ENCODE results near the gene NTSR1.

NTSR1 gene

DNA sequence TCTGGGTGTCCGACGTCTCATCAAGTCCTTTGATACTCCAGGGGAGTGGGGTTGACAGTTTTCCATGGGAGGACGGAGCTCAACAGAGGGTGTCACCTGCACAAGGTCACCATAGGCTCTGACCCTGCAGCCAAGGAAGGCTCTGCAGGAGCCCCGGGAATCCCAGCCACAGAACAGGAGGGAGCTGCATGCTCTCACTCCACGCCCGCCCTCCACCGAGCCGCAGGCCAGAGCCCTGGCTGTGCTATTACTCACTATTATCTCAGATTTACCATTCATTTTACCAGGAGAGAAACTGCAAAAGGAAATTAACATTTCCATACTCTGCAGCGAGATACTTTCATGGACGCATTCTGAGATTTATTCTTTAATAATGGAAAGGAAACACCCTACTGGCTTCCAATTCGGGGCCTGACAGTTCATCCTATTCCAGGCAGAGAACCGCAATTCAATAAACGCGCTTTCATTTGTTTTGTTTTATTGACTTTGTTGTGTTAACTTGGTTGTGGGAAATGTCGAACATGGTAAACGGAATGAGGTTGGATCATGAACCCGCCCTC is 18.3 kb upstream of the NTSR1 start:
- no peak for DNase-seq (ENCODE audit: extremely low read depth, low read depth)
- TF ChIP-seq, protein P1, sequence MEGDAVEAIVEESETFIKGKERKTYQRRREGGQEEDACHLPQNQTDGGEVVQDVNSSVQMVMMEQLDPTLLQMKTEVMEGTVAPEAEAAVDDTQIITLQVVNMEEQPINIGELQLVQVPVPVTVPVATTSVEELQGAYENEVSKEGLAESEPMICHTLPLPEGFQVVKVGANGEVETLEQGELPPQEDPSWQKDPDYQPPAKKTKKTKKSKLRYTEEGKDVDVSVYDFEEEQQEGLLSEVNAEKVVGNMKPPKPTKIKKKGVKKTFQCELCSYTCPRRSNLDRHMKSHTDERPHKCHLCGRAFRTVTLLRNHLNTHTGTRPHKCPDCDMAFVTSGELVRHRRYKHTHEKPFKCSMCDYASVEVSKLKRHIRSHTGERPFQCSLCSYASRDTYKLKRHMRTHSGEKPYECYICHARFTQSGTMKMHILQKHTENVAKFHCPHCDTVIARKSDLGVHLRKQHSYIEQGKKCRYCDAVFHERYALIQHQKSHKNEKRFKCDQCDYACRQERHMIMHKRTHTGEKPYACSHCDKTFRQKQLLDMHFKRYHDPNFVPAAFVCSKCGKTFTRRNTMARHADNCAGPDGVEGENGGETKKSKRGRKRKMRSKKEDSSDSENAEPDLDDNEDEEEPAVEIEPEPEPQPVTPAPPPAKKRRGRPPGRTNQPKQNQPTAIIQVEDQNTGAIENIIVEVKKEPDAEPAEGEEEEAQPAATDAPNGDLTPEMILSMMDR (IDR thresholded peaks at IDR 0.05; ENCODE audit: low read depth, low read length) = no peak

DNA sequence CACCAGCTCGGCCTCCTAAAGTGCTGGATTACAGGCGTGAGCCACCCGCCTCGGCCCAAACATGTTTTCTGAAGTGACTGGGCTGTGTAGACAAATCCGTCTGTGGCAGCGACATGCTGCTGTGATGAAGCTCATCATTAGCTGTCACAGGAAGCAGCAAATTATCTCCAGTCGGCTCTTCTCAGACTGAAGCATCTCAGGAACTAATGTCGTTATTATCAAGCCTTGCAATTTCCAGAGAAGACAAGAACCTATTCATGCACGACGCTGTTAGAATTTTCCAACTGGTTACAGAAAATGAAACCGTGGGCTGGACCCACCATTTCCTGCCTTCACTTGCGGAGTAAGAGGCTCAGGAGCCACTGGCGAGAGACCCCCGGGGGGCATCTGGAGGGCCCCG is 17.1 kb upstream of the NTSR1 start:
- DNase-seq (ENCODE audit: extremely low read depth, low read depth) = no peak
- TF ChIP-seq, protein P1 (IDR thresholded peaks at IDR 0.05; ENCODE audit: low read depth, low read length) = no peak

DNA sequence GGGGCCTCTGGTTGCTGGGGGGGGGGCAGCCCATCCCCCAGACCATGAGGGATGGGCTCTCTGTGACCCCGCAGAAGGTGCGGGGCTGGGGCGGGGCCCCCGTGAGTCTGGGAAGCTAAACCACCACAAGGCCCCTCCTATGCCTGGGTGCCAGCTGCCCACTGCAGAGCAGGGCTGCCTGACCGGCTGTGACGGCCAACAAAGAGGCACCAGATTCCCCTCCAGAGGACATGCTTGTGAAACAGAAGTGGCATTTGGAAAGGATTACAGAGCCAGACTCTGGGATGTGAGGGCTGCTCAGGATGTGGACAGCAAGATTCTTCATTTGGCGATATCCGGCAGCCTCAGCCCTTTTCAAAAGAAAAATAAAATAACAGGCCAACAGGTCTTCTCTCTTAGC is 16.5 kb upstream of the NTSR1 start:
- no peak for DNase-seq (ENCODE audit: extremely low read depth, low read depth)
- TF ChIP-seq, protein P1 (IDR thresholded peaks at IDR 0.05; ENCODE audit: low read depth, low read length) = no peak

DNA sequence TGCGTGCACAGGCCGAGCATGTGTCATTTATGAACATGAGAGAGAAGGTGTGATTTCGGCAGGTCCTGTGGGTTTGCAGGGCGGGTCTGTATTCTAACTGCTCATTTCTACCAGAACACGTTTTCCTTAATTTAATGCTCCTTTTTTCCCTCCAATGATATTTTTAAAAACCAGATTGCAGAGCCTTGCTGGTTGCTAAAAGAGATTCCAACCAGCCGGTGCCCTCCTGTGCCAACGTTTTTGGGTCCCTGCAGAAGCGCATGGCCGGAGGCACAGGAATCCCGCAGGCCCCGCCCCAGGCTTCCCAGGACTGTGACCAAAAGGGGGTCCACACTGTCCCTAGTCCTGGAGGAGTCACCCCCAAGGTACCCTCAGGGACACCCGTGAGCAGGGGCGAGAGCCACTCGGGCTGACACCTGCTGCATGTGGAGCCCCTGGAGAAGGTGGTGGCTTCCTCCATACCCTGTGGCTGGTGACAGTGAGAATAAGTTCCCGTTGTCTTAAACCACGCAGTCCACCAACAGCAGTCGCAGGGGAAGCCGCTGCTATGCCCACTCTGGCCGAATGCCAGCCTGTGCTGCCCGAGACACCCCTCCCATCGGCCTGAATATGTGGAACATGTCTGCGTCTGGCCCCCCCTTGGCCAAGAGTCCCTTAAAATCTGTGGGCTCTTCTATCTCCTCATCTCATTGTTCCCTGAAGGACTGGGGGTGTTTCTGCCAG is 15.7 kb upstream of the NTSR1 start:
- TF ChIP-seq, protein P1 (IDR thresholded peaks at IDR 0.05; ENCODE audit: low read depth, low read length) = no peak
- DNase-seq (ENCODE audit: extremely low read depth, low read depth) = no peak

DNA sequence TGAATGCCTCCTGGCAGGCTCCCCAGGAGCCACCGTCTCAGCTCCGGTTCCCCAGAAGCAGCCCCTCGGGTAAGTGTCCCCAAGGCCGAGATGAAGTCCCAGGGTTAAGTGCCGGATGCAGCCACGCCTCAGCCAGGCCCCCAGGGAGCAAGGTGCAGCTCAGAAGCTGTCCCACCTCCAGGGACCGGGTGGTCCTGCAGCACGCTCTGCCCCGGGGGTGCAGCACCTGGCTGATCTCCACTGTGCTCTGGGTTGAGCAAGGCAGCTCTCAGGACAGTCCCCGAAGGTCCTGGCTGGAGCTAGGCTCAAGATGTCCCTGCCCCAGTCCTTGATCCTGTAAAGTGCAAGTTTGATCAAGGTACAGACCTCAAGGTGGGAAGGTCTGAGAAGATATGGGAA is 15.1 kb upstream of the NTSR1 start:
- TF ChIP-seq, protein P1 (IDR thresholded peaks at IDR 0.05; ENCODE audit: low read depth, low read length) = no peak
- DNase-seq (ENCODE audit: extremely low read depth, low read depth) = no peak

DNA sequence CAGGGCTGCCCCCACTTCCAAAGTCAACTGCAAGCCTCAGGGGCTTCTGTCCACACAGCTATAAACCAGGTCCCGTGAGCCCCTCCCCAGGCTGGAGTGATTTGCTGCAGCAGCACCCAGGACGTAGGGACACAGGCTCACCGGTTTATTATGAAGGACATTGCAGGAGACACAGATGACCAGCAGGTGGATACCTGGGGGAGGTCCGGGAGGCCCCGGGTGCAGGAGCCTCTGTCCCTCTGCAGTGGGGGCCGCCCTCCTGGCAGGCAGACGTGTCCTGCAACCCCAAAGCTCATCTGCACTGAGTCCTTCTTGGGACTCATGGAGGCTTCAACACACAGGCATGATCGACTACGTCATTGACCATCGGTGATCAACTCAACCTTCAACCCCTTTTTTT is 14.5 kb upstream of the NTSR1 start:
- TF ChIP-seq, protein P1 (IDR thresholded peaks at IDR 0.05; ENCODE audit: low read depth, low read length) = no peak

DNA sequence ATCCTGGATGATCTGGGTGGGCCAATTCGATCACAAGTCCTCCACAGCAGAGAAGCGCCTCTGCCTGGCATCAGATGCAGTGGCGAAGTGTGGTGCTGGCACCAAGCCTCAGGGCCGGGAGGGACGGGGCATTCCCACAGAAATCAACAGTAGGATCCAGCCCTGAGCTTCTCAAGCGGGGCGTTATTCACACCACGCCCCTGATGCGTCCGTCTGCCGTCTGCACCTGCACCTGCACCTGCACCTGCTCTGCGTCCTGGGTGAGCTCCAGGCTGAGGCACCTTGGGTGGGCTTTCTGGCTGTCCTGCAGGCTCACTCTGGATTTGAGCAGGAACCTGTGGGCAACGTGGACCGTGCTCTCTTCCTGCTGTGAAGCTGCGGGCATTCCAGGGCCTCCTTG is 13.8 kb upstream of the NTSR1 start:
- TF ChIP-seq, protein P1 (IDR thresholded peaks at IDR 0.05; ENCODE audit: low read depth, low read length) = no peak
- DNase-seq (ENCODE audit: extremely low read depth, low read depth) = no peak

More for the DNA sequence above, 14.5 kb upstream of the NTSR1 start:
- no peak for DNase-seq (ENCODE audit: extremely low read depth, low read depth)

All from AG09319 (cell line).